Measurements from ENCODE around the gene SLC25A11.

SLC25A11 gene

GRCh38 chr17:4939796-4940554 is at the start of gene SLC25A11, which contains the start of gene RNF167:
Gene SLC25A11, minus strand, starts transcription at chr17:4940046. Its CDS starts 136 bp downstream, at chr17:4939910.
Gene RNF167, plus strand, starts transcription at chr17:4940268. Its CDS starts 642 bp downstream, at chr17:4940910.
- peak; percentile 94 for DNase-seq (ENCODE audit: low read depth)

GRCh38 chr17:4987767-4988567 is 48.1 kb upstream of the SLC25A11 start:
- DNase-seq (ENCODE audit: low read depth): no peak

DNA sequence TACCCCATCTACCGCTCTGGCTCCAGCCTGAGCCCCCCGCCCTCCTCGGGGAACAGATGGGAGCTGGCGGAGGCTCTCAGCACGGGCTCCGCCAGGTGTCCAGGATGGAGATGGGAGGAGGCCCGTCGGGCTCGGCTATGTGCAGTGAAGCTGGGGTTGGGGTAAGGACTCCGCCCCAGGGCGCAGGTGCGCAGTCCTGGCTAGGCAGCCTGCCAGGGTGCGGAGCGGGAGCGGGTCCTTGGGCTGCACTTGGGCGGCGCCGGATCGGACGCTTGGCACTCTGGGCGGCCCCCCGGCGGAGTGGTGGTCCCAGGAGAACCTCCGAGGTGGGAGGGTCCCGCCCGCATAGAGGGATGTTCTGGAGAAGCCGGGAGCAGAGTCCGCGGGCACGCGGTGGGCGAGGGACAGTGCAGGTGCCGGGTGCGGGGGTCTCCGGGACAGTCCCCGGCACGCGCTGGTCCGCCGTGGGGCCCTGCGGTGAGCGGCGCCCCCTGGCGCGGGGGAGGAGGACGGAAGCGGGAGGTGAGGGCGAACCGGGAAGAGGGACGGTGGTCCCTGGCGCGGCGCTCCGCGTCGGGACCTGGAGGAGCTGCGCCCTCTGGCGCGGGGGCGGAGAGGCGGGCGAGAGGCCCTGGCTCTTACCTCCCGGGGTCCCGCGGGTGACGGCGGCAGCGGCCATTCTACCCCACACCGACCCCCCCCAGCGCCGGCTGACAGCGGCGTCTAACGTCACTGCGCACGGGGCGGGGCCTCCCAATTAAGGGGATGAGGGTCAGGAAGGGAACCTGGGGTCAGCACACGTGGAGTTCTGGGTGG is 47.3 kb upstream of the SLC25A11 start, which contains the start of gene CAMTA2:
CAMTA2 (minus strand) TSS at position 725 of the 816 bp plus-strand sequence. CDS start 1,453 bp downstream, outside the sequence.
- DNase-seq (ENCODE audit: low read depth): peak; percentile 84

DNA sequence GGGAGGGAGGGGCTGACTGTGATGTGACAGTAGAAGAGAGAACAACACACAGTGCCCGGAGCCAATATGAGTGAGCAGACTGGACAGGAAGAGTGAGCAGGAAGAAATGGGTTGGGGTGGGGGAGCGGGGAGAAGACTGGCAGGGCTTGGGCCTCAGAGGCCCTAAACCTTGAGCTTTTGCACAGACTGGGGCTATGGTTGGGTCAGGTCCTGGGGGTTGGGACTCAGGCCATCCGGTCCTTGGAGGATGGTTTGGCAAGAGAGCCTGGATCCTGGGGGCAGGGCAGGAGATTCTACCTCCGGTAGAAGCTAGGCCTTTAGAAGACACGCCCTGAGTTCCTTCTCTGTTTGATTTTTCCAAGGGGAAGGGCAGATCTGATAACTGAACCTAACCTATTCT is 46.6 kb upstream of the SLC25A11 start:
- DNase-seq (ENCODE audit: low read depth): no peak

DNA sequence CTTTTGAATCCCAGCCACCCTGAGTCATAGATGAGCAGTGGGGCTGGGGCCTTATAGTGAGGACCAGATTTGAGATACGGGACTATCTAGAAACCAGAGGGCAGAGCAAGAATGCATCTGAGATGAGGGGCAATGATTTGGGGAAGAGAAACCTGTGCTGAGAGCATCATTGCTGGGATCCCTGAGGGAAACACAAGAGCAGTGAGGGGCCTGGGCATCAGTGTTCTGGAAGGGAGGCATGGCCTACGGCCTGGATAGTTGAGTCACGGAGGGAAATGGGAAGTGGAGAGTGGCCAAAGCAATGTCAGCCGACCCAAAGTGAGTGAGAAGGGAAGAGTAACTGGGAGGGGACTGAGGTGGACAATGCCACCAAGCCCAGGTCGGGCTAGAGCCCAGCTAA is 42.5 kb upstream of the SLC25A11 start:
- DNase-seq (ENCODE audit: low read depth): no peak

GRCh38 chr17:4980644-4981216 is 40.9 kb upstream of the SLC25A11 start:
- DNase-seq (ENCODE audit: low read depth): peak; percentile 39

- DNase-seq (ENCODE audit: low read depth): no peak
Measured at GRCh38 chr17:4978726-4979125, 38.9 kb upstream of the SLC25A11 start.

DNA sequence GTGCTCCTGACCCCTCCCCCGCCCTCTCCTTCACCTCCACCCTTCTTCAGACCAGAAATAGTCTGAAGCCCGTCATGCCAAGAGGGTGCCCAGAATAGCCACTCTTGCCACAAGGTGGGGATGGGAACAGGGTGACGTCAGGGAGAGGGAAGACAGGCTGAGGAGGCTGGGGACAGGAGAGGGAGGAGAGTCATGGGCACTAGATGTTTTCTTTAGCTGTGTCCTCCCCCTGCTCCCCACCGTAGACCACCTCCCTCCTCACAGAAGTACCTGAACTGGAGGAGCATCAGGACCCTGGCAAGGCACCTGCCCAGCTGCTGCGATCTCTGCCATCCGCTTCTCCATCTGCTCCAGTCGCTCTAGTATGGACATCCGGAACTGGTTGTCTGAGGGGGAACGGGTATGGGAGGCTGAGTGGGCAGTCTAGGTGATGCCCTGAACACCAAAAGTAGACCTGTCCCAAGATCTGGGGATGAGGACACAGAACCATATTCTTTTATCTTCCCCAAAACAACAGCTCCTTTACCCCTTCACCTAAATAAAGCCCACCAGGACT is 34.3 kb upstream of the SLC25A11 start:
- DNase-seq (ENCODE audit: low read depth): no peak

DNA sequence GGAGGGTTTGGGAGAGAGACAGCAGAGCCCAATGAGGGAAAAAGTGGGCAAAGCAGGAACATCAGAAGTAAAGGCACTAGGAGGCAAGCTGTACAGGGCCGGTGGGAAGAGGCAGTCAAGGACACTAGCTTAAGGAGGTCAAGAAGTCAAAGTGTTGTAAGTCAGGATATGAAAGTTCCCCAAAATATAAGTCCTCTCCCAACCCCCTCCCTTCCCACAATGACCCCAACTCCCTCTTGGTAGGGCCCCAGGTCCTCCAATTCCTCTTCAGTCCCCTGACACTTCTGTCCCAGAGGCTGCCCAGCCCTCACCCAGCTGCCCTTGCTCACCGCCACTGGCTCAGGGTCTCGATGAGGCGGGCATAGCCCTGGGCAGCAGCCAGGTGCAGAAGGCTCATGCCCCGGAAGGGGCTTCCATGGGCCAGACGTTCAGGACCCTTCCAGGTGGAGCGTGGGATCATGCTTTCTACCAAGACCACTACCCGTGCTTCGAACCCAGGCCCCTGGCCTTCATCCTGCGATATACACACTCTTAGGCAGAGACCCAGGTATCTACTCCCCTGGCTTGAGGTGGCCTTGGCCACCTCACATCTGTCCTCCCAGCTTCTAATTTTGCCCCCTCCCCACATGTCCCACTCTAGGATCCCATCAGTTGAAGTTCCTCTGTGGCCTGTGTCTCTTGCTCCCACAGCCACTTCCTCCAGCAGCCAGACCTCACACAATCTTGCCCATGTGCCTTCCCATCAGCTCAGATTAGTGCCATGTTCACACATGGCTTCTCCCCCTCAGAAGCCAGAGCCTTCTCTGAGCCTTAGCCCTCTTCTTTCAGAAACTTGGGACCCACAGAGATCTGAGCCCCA is 33.6 kb upstream of the SLC25A11 start:
- DNase-seq (ENCODE audit: low read depth): no peak

- DNase-seq (ENCODE audit: low read depth): no peak
Measured at GRCh38 chr17:4972752-4973151, 32.9 kb upstream of the SLC25A11 start.

GRCh38 chr17:4972322-4972721 is 32.5 kb upstream of the SLC25A11 start:
- no peak for DNase-seq (ENCODE audit: low read depth)

GRCh38 chr17:4971826-4972225 is 32.0 kb upstream of the SLC25A11 start:
- no peak for DNase-seq (ENCODE audit: low read depth)

- no peak for DNase-seq (ENCODE audit: low read depth)
Measured at GRCh38 chr17:4970273-4970672, 30.4 kb upstream of the SLC25A11 start.

DNA sequence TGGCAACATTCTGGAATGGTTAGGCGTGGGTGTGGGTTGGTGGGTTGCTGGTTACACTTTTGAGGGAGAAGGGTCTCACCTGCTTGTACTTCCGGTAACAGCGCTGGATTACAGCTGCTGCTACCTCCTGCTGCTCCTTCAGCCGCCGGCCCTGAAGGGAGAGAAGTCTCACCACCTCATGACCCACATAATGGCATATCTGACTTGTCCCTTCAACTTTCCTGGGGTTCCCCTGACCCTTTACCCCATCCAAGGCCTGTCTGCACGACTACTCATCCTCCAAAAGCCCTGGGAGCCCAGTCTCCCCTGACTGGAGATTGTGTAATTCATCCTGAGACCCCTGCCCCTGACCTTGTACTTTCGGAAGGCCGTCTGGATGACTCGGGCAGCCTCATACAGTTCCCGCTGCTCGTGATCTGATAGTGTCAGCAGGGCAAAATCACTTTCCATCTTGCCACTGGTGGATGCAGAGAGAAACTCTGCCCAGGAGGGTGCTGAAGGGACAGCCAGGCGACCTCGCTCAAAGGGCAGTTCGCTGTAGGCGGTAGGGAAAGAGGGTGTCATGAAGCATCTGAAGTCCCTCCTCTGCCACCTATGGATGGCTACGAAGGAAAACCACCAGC is 29.8 kb upstream of the SLC25A11 start:
- DNase-seq (ENCODE audit: low read depth): no peak

GRCh38 chr17:4969047-4969550 is 29.3 kb upstream of the SLC25A11 start:
- DNase-seq (ENCODE audit: low read depth): no peak

- DNase-seq (ENCODE audit: low read depth): no peak
Measured at GRCh38 chr17:4968486-4969046, 28.7 kb upstream of the SLC25A11 start.

DNA sequence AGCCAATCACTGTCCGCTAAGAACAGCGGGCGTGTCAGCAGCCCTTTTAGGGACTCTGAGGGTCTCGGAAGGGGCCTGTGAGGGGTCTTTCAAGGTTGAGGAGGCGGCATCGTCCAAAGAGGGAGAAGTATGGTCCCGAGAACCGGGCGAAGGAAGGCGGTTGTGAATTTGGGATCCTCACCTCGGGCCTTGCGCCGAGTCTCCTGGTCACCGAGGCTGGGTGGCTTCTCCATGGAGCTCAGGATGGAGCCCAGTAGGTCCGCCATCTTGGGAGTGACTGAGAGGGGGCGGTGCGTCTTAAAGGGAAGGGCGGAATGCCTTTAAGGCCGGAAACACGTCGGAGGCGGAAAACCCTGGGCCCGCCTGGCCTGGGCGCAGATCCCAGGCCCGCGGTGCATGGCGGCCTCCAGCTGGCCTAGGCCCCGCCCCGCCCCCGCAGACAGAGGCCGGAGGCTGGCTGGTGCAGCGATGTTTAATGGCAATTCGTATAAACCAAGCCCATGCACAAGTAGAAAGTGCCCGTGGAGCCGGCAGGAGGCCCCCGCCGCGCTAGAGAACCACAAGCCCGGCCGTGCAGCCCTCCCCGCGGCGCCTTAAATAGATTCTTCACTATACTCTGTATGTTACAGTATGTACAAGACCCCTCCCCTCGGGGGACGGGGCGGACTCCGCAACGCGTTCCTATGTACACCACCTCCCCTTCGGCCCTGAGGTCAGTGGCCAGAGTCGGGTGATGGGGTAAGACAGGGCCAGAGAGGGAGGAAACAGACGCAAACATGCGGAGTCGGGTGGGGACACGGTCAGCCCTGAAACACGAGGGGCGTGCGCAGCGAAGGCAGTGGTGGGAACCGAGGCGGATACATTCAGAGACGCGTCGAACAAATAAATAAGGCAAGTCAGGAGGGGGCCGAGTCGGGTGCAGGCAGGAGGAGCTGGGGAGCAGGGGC is 28.0 kb upstream of the SLC25A11 start, which contains the start of gene SPAG7:
SPAG7 (minus strand) TSS at position 279 of the 947 bp plus-strand sequence; CDS start at position 266, 13 bp downstream.
- peak; percentile 92 for DNase-seq (ENCODE audit: low read depth)

Measured in activated T-cell treated with anti-CD3 and anti-CD28 coated beads for 24 hours (primary cell).